Skeletal muscle satellite cell (primary cell): ENCODE results near the gene CHST13.

Experiments used
- H3K27me3 ChIP-seq: 2 replicates; pipeline ENCODE4 v1.7.0; 2013; ENCODE audit warnings: low read length; ENCODE audit not compliant: control insufficient read depth, insufficient read depth
- H3K36me3 ChIP-seq: 2 replicates; pipeline ENCODE4 v1.7.0; 2013; ENCODE audit warnings: mild to moderate bottlenecking, control low read depth, low read length; ENCODE audit not compliant: insufficient read depth
- H3K4me1 ChIP-seq: 2 replicates; pipeline ENCODE4 v1.7.0; 2013; ENCODE audit warnings: low read length; ENCODE audit not compliant: control insufficient read depth, insufficient read depth
- H3K4me2 ChIP-seq: 2 replicates; pipeline ENCODE4 v1.7.0; 2013; ENCODE audit warnings: mild to moderate bottlenecking, low read length
- H3K4me3 ChIP-seq: 2 replicates; pipeline ENCODE4 v1.7.0; 2013; ENCODE audit warnings: low read length
- H3K9ac ChIP-seq: 2 replicates; pipeline ENCODE4 v1.7.0; 2013; ENCODE audit warnings: mild to moderate bottlenecking, low read depth, low read length, moderate library complexity
- H3K9me3 ChIP-seq: replicated peaks from 2 replicates; pipeline ENCODE4 v1.7.0; 2013; ENCODE audit warnings: mild to moderate bottlenecking, control low read depth, low read length

The CHST13 gene

DNA sequence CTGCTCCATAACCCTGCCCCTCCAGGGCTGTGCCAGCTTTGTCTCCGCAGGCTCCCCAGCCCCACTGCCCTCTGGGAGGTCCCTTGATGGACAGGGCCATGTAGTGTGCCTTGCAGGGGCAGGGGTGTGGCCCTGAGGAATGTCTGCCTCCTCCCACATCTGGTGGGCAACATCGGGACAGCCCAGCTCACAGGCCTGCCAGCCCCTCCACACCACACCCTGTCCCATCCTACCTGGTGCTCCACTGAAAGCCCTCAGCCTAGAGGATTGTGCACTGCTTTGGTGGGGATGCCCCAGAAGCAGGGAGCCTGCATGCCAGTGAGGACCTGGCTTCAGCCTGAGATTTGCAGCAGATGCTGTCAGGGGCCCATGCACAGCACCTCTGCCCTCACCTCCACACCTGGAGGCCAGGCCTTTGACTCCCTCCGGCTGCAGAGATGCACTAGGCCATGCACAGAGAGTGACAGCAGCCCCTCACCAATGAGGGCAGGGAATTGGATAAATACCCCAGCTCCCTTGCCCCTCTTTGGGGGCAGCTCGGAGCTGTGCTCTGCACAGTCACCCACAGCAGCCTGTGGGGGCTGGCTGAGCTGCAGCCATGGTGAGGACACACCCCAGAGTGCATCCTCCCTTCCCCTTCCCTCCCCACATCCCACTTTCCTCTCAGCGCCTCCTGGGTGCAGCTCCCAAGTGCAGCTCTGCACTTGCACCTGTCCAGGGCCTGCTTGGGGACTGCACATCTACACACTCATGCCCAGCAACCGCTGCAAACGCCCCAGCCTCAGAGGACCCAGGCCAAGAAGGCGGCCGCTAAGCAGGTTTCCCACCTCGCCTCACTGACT, 32.1 kb downstream of the CHST13 start:
- no peak overlapping the region for H3K4me3 ChIP-seq
- H3K4me1 ChIP-seq = no peaks in the 10 kb centered on the region
- no peak overlapping the region for H3K4me2 ChIP-seq
- no peaks in the 10 kb centered on the region for H3K9me3 ChIP-seq
- no peak overlapping the region for H3K9ac ChIP-seq
- no peaks in the 10 kb centered on the region for H3K36me3 ChIP-seq
- H3K27me3 ChIP-seq = peaks cover 65% of the 10 kb centered on the region

DNA sequence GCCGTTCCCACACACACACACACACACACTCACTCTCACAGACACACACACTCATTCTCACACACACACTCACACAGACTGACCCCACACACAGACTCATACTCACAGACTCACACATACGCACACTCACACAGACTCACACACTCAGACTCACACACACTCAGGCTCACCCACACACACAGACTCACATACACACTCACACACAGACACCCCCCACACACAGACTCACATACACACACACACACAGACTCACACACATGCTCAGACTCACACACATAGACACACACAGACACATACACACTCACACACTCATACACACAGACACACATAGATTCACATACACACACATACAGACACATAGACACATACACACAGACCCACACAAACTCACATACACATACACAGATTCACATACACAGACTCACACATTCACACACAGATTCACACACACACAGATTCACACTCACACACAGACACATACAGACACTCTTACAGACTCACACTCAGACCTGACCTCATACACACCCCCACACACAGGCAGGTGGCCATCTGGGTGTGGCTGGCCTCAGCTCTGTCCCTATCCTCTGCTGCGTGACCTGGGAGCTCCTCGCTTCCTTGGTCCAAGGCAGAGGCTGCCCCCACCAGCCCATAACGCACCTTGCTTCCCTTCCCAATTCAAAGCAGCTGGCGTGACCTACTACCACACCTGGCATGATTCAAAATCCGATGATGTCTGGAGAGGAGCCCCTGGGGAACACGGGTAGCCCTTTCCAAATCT, 32.9 kb downstream of the CHST13 start:
- Histone ChIP-seq H3K4me2 (no peak overlapping the region), H3K36me3 (no peaks in the 10 kb centered on the region), H3K9ac (no peak overlapping the region), H3K4me3 (no peak overlapping the region), H3K27me3 (peaks cover 64% of the 10 kb centered on the region), H3K4me1 (no peaks in the 10 kb centered on the region), H3K9me3 (no peaks in the 10 kb centered on the region)

DNA sequence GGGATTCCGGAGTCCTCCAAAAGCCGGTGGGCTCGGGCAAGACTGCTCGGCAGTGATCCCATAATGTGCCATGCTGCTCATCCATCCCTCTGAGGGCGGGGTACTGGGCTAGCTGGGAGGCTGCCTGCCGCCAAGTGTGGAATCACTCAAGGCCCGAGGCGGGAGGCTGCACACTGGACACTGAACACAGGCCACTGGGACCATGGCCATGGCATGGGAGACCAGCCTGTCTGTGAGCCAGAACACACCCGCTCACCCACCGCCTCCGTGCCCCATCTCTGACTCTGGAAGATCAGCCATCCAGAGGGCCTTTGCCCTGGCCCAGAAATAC, 33.4 kb downstream of the CHST13 start:
- H3K9me3 ChIP-seq = no peaks in the 10 kb centered on the region
- no peaks in the 10 kb centered on the region for H3K4me1 ChIP-seq
- no peak overlapping the region for H3K4me3 ChIP-seq
- no peaks in the 10 kb centered on the region for H3K36me3 ChIP-seq
- no peak overlapping the region for H3K9ac ChIP-seq
- peaks cover 62% of the 10 kb centered on the region for H3K27me3 ChIP-seq
- H3K4me2 ChIP-seq = no peak overlapping the region

GRCh38 chr3:126557761-126558160, 33.8 kb downstream of the CHST13 start:
- H3K4me1 ChIP-seq = no peaks in the 10 kb centered on the region
- H3K9ac ChIP-seq = no peak overlapping the region

GRCh38 chr3:126558336-126559071, 34.5 kb downstream of the CHST13 start, which contains the start of gene C3orf22:
C3orf22 (minus strand) TSS chr3:126558932; CDS start chr3:126553390, 5,542 bp downstream.
- Histone ChIP-seq H3K4me3 (no peak within 1 kb of the TSS), H3K9me3 (no peaks in the 10 kb centered on the region), H3K36me3 (no peaks in the 10 kb centered on the region), H3K27me3 (peaks cover 61% of the 10 kb centered on the region), H3K4me1 (no peaks in the 10 kb centered on the region), H3K4me2 (no peak within 1 kb of the TSS), H3K9ac (no peak within 1 kb of the TSS)

More at GRCh38 chr3:126557761-126558160, 33.8 kb downstream of the CHST13 start:
- Histone ChIP-seq H3K27me3 (peaks cover 60% of the 10 kb centered on the region), H3K36me3 (no peaks in the 10 kb centered on the region), H3K4me2 (no peak overlapping the region), H3K4me3 (no peak overlapping the region), H3K9me3 (no peaks in the 10 kb centered on the region)

GRCh38 chr3:126562737-126563276, 38.9 kb downstream of the CHST13 start:
- Histone ChIP-seq H3K27me3 (peaks cover 84% of the 10 kb centered on the region), H3K9me3 (no peaks in the 10 kb centered on the region)

GRCh38 chr3:126567696-126568438, 43.9 kb downstream of the CHST13 start:
- H3K9me3 ChIP-seq = no peaks in the 10 kb centered on the region
- H3K4me1 ChIP-seq = no peaks in the 10 kb centered on the region
- no peak overlapping the region for H3K4me2 ChIP-seq
- H3K36me3 ChIP-seq = no peaks in the 10 kb centered on the region
- H3K9ac ChIP-seq = no peak overlapping the region
- H3K4me3 ChIP-seq = no peak overlapping the region
- H3K27me3 ChIP-seq = peaks cover 55% of the 10 kb centered on the region

More at GRCh38 chr3:126562737-126563276, 38.9 kb downstream of the CHST13 start:
- Histone ChIP-seq H3K36me3 (no peaks in the 10 kb centered on the region), H3K4me2 (no peak overlapping the region), H3K4me3 (no peak overlapping the region), H3K9ac (no peak overlapping the region), H3K4me1 (no peaks in the 10 kb centered on the region)

GRCh38 chr3:126568776-126569342, 44.9 kb downstream of the CHST13 start:
- no peak overlapping the region for H3K9ac ChIP-seq
- H3K4me3 ChIP-seq = no peak overlapping the region
- H3K9me3 ChIP-seq = no peaks in the 10 kb centered on the region
- no peak overlapping the region for H3K4me2 ChIP-seq
- no peaks in the 10 kb centered on the region for H3K4me1 ChIP-seq
- H3K36me3 ChIP-seq = no peaks in the 10 kb centered on the region
- peaks cover 50% of the 10 kb centered on the region for H3K27me3 ChIP-seq

- Histone ChIP-seq H3K9me3 (no peaks in the 10 kb centered on the region), H3K4me1 (no peaks in the 10 kb centered on the region), H3K9ac (no peak overlapping the region), H3K36me3 (no peaks in the 10 kb centered on the region), H3K4me3 (no peak overlapping the region), H3K27me3 (peaks cover 43% of the 10 kb centered on the region), H3K4me2 (no peak overlapping the region)
These were observed 45.5 kb downstream of the CHST13 start for GRCh38 chr3:126569390-126569975.

DNA sequence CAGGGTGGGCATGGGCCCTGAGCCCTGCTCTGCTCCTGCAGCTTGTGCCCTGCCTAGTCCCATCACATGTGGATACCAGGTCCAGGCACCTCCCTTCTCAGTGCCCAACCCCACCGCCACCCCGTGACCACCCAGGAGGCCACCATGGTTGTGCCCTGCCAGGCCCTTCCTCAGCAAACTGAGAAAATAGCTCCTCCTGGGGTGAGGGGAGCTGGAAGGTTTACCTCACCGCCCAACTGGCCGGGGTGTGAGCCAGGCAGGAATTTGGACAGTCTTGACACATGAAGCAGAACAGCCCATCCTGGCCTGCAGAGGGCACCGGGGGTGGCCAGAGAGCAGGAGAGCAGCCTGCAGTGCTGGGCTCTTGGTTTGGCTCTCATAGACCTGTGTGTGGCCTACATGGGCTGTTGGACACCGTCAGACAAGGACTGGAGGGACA, 46.2 kb downstream of the CHST13 start:
- H3K4me3 ChIP-seq = no peak overlapping the region
- H3K27me3 ChIP-seq = peaks cover 39% of the 10 kb centered on the region
- no peak overlapping the region for H3K9ac ChIP-seq
- no peaks in the 10 kb centered on the region for H3K36me3 ChIP-seq
- no peaks in the 10 kb centered on the region for H3K4me1 ChIP-seq
- no peak overlapping the region for H3K4me2 ChIP-seq
- H3K9me3 ChIP-seq = no peaks in the 10 kb centered on the region
